Mammary epithelial cell (primary cell): ENCODE data around the gene ZBTB39.

Experiments used
- EZH2 ChIP-seq: IDR thresholded peaks from 2 replicates; pipeline ENCODE4 v1.6.1; 2012; ENCODE audit warnings: low read length, inconsistent platforms, borderline replicate concordance
- TF ChIP-seq, protein P1 (sequence below), 2 donors: IDR thresholded peaks in 1 of 2; conservative IDR thresholded peaks in 1 of 2; 2 replicates each; pipeline ENCODE4 v1.5.1; 2011 to 2012; ENCODE audit warnings: inconsistent platforms in 2 of 2, low read length in 2 of 2, mild to moderate bottlenecking in 2 of 2, control low read depth in 1 of 2, low read depth in 1 of 2; ENCODE audit not compliant: insufficient read depth in 1 of 2; ENCODE audit errors: extremely low read depth in 1 of 2

DNA sequence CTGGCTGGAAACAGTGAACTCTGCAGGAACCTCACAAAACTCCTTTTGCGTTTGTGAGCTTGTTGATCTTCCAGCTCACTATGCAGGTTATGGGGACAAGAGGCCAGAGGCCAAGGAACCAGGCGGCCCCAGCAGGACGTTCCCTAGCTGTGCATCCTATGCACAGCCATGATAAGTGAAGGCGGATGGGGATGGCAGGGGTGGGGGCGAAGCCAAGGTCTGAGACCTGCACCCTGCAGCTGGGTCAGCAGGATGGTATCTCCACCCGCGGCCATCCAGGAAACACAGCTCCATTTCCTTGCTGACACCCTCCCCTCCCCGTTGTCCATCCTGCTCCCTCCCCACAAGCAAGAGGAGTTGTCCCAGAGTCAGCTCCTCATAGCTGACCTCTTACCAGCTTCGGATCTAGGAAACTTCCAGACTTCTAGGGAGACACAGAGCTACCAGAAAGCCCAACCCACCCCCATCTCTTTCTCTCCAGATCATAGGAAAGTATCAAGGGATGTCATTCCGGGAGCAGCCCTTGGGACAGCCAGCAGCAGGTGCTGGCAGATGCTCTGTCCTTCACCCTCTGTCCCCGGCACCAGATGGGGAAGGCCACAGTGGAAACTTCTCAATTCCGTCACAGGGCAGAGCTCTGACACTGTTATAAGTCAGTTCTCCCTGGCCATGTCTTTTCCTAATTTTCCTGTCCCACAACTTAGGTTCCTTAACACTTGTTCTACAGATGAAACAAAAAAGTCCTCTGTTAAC is 9.4 kb downstream of the ZBTB39 start:
- no peak for TF ChIP-seq EZH2
- TF ChIP-seq, protein P1, sequence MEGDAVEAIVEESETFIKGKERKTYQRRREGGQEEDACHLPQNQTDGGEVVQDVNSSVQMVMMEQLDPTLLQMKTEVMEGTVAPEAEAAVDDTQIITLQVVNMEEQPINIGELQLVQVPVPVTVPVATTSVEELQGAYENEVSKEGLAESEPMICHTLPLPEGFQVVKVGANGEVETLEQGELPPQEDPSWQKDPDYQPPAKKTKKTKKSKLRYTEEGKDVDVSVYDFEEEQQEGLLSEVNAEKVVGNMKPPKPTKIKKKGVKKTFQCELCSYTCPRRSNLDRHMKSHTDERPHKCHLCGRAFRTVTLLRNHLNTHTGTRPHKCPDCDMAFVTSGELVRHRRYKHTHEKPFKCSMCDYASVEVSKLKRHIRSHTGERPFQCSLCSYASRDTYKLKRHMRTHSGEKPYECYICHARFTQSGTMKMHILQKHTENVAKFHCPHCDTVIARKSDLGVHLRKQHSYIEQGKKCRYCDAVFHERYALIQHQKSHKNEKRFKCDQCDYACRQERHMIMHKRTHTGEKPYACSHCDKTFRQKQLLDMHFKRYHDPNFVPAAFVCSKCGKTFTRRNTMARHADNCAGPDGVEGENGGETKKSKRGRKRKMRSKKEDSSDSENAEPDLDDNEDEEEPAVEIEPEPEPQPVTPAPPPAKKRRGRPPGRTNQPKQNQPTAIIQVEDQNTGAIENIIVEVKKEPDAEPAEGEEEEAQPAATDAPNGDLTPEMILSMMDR (conservative IDR thresholded peaks at IDR 0.05 in 1 of 2, IDR thresholded peaks at IDR 0.05 in 1 of 2; ENCODE audit: extremely low read depth in 1 of 2, insufficient read depth in 1 of 2, low read depth in 1 of 2, low read length in 2 of 2), result no peak
